ENCODE data around the gene TMTC3. TPM values are rescaled to one million over a fixed set of nuclear protein-coding genes. Genes with fewer than 3 reads are reported as not detected.

TMTC3 gene
- total and polyA plus RNA-seq, 2 of the 4 experiments (the other 2 are of a cell fraction) = 3.7 to 44.3 TPM

GRCh38 chr12:88166179-88166578 is 24.1 kb downstream of the TMTC3 start:
- H2AFZ ChIP-seq (replicated peaks; ENCODE audit: low read length, poor library complexity) = no peak overlapping the region
- no peak overlapping the region for H3K14ac ChIP-seq (replicated peaks; ENCODE audit: low read depth, low read length)
- dilution Hi-C loops (cut with HindIII; ENCODE audit: low sequenced_read_pairs, unreplicated experiment) = no loop called here
- H2BK120ac ChIP-seq (ENCODE audit: low read depth, low read length) = no peak overlapping the region
- H4K20me1 ChIP-seq (ENCODE audit: insufficient read depth, low read length) = no peaks in the 10 kb centered on the region
- H3K4me3 ChIP-seq (ENCODE audit: insufficient read depth, low read depth, low read length) = no peak overlapping the region
- no peak for DNase-seq
- BruUV-seq (replicated peaks) = no TSS peak
- H3K27me3 ChIP-seq (ENCODE audit: control insufficient read depth, insufficient read depth, low read length) = no peaks in the 10 kb centered on the region
- no peak overlapping the region for H2BK20ac ChIP-seq (ENCODE audit: low read depth, low read length)
- H3K18ac ChIP-seq (ENCODE audit: low read depth, low read length) = no peak overlapping the region
- ChIA-PET POLR2A (ENCODE audit: unreplicated experiment) (no interaction called here), CTCF (interaction anchor here (0.6 kb wide), 1 partner anchor 227 kb away, joined by 3 read pairs; no protein-coding TSS in a partner anchor)
- H2BK5ac ChIP-seq (ENCODE audit: low read depth, low read length, poor library complexity, severe bottlenecking) = no peak overlapping the region
- in situ Hi-C loops (cut with MboI; ENCODE audit: low sequenced_read_pairs) = no loop called here
- no peaks in the 10 kb centered on the region; a peak in 1 of 4 replicates for H3K79me1 ChIP-seq (ENCODE audit: low read depth in 1 of 2, low read length in 2 of 2)
- no peak overlapping the region for H3K4me2 ChIP-seq (ENCODE audit: low read depth, low read length)
- H4K91ac ChIP-seq (ENCODE audit: insufficient read depth, low read depth, low read length) = no peak overlapping the region
- H3K27ac ChIP-seq (ENCODE audit: insufficient read depth, low read length) = no peak overlapping the region
- no peak overlapping the region for H2BK15ac ChIP-seq (ENCODE audit: low read depth, low read length)
- intact Hi-C loops (cut with micrococcal nuclease) = no loop called here
- H4K5ac ChIP-seq (ENCODE audit: low read depth, low read length) = no peak overlapping the region
- H3K56ac ChIP-seq (ENCODE audit: extremely low read depth, insufficient read depth, low read length) = no peak overlapping the region
- no peak overlapping the region for H4K8ac ChIP-seq (ENCODE audit: low read depth in 2 of 2, low read length in 2 of 2)
- H3K36me3 ChIP-seq (ENCODE audit: control insufficient read depth, insufficient read depth, low read length) = peaks cover 11% of the 10 kb centered on the region
- no peak overlapping the region for H2AK9ac ChIP-seq (replicated peaks; ENCODE audit: low read depth, low read length, poor library complexity)
- no peak for ATAC-seq (ENCODE audit: low read depth)
- no peaks in the 10 kb centered on the region for H3K4me1 ChIP-seq (ENCODE audit: control insufficient read depth, insufficient read depth, low read length)
- H3K23ac ChIP-seq (ENCODE audit: low read depth, low read length) = no peak overlapping the region
- WGBS, 2 experiments (ENCODE audit: extremely low coverage in 2 of 2, insufficient read length in 1 of 2) = no CpG with 5 or more reads among the region's 1 CpG
- H3K9me1 ChIP-seq (ENCODE audit: insufficient read depth, low read length) = no peaks in the 10 kb centered on the region
- no peak for TF ChIP-seq SMC3 (IDR thresholded peaks at IDR 0.05; ENCODE audit: low read depth, low read length)
- TF ChIP-seq CEBPB (IDR thresholded peaks at IDR 0.05; ENCODE audit: low read depth, low read length) = no peak
- no peak for TF ChIP-seq MXI1 (IDR thresholded peaks at IDR 0.05; ENCODE audit: borderline replicate concordance, low read depth, low read length)
- no peak for TF ChIP-seq POLR2A (IDR thresholded peaks at IDR 0.05; ENCODE audit: low read depth, low read length)
- no peak for TF ChIP-seq FOS (IDR thresholded peaks at IDR 0.05; ENCODE audit: low read depth, low read length)
- no peak for TF ChIP-seq ELK1 (IDR thresholded peaks at IDR 0.05; ENCODE audit: borderline replicate concordance, low read depth, low read length)
- TF ChIP-seq RFX5 (IDR thresholded peaks at IDR 0.05; ENCODE audit: low read depth, low read length) = no peak
- TF ChIP-seq MAZ (IDR thresholded peaks at IDR 0.05; ENCODE audit: borderline replicate concordance, low read depth, low read length) = no peak
- no peak for TF ChIP-seq RCOR1 (IDR thresholded peaks at IDR 0.05; ENCODE audit: insufficient replicate concordance, low read length)
- TF ChIP-seq, protein P1, sequence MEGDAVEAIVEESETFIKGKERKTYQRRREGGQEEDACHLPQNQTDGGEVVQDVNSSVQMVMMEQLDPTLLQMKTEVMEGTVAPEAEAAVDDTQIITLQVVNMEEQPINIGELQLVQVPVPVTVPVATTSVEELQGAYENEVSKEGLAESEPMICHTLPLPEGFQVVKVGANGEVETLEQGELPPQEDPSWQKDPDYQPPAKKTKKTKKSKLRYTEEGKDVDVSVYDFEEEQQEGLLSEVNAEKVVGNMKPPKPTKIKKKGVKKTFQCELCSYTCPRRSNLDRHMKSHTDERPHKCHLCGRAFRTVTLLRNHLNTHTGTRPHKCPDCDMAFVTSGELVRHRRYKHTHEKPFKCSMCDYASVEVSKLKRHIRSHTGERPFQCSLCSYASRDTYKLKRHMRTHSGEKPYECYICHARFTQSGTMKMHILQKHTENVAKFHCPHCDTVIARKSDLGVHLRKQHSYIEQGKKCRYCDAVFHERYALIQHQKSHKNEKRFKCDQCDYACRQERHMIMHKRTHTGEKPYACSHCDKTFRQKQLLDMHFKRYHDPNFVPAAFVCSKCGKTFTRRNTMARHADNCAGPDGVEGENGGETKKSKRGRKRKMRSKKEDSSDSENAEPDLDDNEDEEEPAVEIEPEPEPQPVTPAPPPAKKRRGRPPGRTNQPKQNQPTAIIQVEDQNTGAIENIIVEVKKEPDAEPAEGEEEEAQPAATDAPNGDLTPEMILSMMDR (conservative IDR thresholded peaks at IDR 0.05; ENCODE audit: low read depth, low read length) = no peak
- TF ChIP-seq USF2 (IDR thresholded peaks at IDR 0.05; ENCODE audit: low read depth, low read length) = no peak
- no peak overlapping the region for H3K9ac ChIP-seq (ENCODE audit: low read depth, low read length)
- H3K9me3 ChIP-seq (ENCODE audit: control insufficient read depth, insufficient read depth, low read length) = no peaks in the 10 kb centered on the region
- no peak overlapping the region for H3K4ac ChIP-seq (ENCODE audit: low read depth, low read length)
- no peak overlapping the region for H2AK5ac ChIP-seq (ENCODE audit: low read depth, low read length)

Data from IMR-90 (cell line).